Measurements from ENCODE around the gene NPW.

NPW gene

GRCh38 chr16:2019518-2019920 is at the start of gene NPW:
NPW (plus strand) TSS chr16:2019785.
- no peak for DNase-seq (ENCODE audit: low spot score)

GRCh38 chr16:1971796-1972489 is 47.6 kb upstream of the NPW start, which contains the start of gene TBL3:
TBL3 (plus strand) TSS chr16:1972053; CDS start chr16:1972165, 112 bp downstream.
- DNase-seq (ENCODE audit: low spot score) = peak; percentile 95

GRCh38 chr16:1972490-1972877 is 47.1 kb upstream of the NPW start:
- DNase-seq (ENCODE audit: low spot score) = no peak

- no peak for DNase-seq (ENCODE audit: low spot score)
Measured at GRCh38 chr16:1973461-1974156, 46.0 kb upstream of the NPW start.

GRCh38 chr16:1974157-1975070 is 45.2 kb upstream of the NPW start:
- no peak for DNase-seq (ENCODE audit: low spot score)

- no peak for DNase-seq (ENCODE audit: low spot score)
Measured at GRCh38 chr16:1975432-1976215, 44.0 kb upstream of the NPW start.

GRCh38 chr16:1976216-1976520 is 43.4 kb upstream of the NPW start:
- DNase-seq (ENCODE audit: low spot score) = no peak

- DNase-seq (ENCODE audit: low spot score) = no peak
Measured at GRCh38 chr16:1976951-1977874, 42.4 kb upstream of the NPW start.

GRCh38 chr16:1977875-1978268 is 41.7 kb upstream of the NPW start:
- DNase-seq (ENCODE audit: low spot score) = no peak

GRCh38 chr16:1978476-1979120 is 41.0 kb upstream of the NPW start:
- DNase-seq (ENCODE audit: low spot score) = no peak

GRCh38 chr16:1979271-1980029 is 40.1 kb upstream of the NPW start:
- DNase-seq (ENCODE audit: low spot score) = no peak

GRCh38 chr16:1980030-1980769 is 39.4 kb upstream of the NPW start:
- no peak for DNase-seq (ENCODE audit: low spot score)

- DNase-seq (ENCODE audit: low spot score) = no peak
Measured at GRCh38 chr16:1980770-1981087, 38.9 kb upstream of the NPW start.

GRCh38 chr16:1981398-1981836 is 38.2 kb upstream of the NPW start, which contains the start of gene NOXO1:
NOXO1 (minus strand) TSS chr16:1981469; CDS start chr16:1981179, 290 bp downstream.
- no peak for DNase-seq (ENCODE audit: low spot score)

- DNase-seq (ENCODE audit: low spot score) = no peak
Measured at GRCh38 chr16:1982013-1982433, 37.6 kb upstream of the NPW start.

GRCh38 chr16:1982991-1983543 is 36.5 kb upstream of the NPW start:
- DNase-seq (ENCODE audit: low spot score) = no peak

GRCh38 chr16:1983544-1984346 is 35.8 kb upstream of the NPW start, which contains the start of gene GFER:
GFER (plus strand) TSS chr16:1984193; CDS start chr16:1984219, 26 bp downstream.
- DNase-seq (ENCODE audit: low spot score) = peak; percentile 98

Data from AG20443 (cell line).